HCT116 (cell line): Measurements from ENCODE around the gene LRP2. TPM values are rescaled to one million over a fixed set of nuclear protein-coding genes. Genes with fewer than 3 reads are reported as not detected.

Source experiments
- ATAC-seq: fragments of 200-7000 bp; cut with Tn5 transposase; 2 replicates; pipeline ENCODE4 v1.9.1; 2020; ENCODE audit warnings: mild to moderate bottlenecking, moderate library complexity
- BruUV-seq: library from RNA; stranded (reverse); fragments of 400-500 nt; replicated peaks from 2 replicates; lab custom pipeline; 2021; lab: Mats Ljungman, UMichigan
- CTCF ChIA-PET: fragments of 300-600 bp; sonication (Branson Sonifier 250); formaldehyde crosslinking; loops from one replicate; lab custom pipeline; 2021; ENCODE audit warnings: antibody characterized with exemption; lab: Charles Lee
- POLR2A ChIA-PET: fragments of 300-600, 350-600 bp; sonication (Branson Sonifier 250); formaldehyde crosslinking; loops from one replicate; lab custom pipeline; 2021; ENCODE audit warnings: antibody characterized with exemption; lab: Charles Lee
- RAD21 ChIA-PET, 2 experiments: fragments of 300-600 bp; sonication (Branson Sonifier 250); formaldehyde crosslinking; loops; one replicate each; lab custom pipeline; 2023; ENCODE audit warnings: low total read pairs in 2 of 2; ENCODE audit not compliant: uncharacterized antibody in 2 of 2, unreplicated experiment in 2 of 2, low non-redundant PET in 1 of 2; lab: Charles Lee
- DNase-seq: peaks from one replicate; pipeline ENCODE4 v3.0.0-alpha.2; 2010; ENCODE audit warnings: low read depth, low spot score
- H2AFZ ChIP-seq: fragments of 200-600 bp; shearing (Covaris generic), sonication (generic); 2 replicates; pipeline ENCODE4 v1.6.1; 2017; ENCODE audit warnings: low read depth, mixed run types, mixed read lengths, antibody characterized with exemption, low read length; ENCODE audit not compliant: poor library complexity, severe bottlenecking
- H3K27ac ChIP-seq: 2 replicates; pipeline ENCODE4 v1.5.1; 2012; ENCODE audit warnings: low read depth, low read length
- H3K27me3 ChIP-seq: fragments of 200-600 bp; sonication (generic); 2 replicates; pipeline ENCODE4 v1.6.1; 2016; ENCODE audit warnings: mixed run types, low read length, mixed read lengths; ENCODE audit not compliant: insufficient read depth
- H3K36me3 ChIP-seq, 2 experiments: fragments of 200-500 bp in 1 of 2; fragments of 200-600 bp in 1 of 2; sonication (Bioruptor generic) in 1 of 2; sonication (generic) in 1 of 2; 2 replicates each; pipeline versions ENCODE4 v1.5.1 to v1.6.1; 2014 to 2016; ENCODE audit warnings: low read length in 2 of 2, inconsistent platforms in 1 of 2, mixed read lengths in 1 of 2, mixed run types in 1 of 2; ENCODE audit not compliant: insufficient read depth in 2 of 2, control insufficient read depth in 1 of 2
- H3K4me1 ChIP-seq, 2 experiments: fragments of 200-600 bp in 1 of 2; sonication (generic) in 1 of 2; 2 replicates each; pipeline versions ENCODE4 v1.5.1 to v1.6.1; 2012 to 2017; ENCODE audit warnings: low read length in 2 of 2, inconsistent platforms in 1 of 2, mild to moderate bottlenecking in 1 of 2, mixed read lengths in 1 of 2, mixed run types in 1 of 2, moderate library complexity in 1 of 2; ENCODE audit not compliant: insufficient read depth in 2 of 2, control insufficient read depth in 1 of 2
- H3K4me2 ChIP-seq: fragments of 200-600 bp; sonication (generic); 2 replicates; pipeline ENCODE4 v1.6.1; 2017; ENCODE audit warnings: mixed run types, low read length, mixed read lengths
- H3K4me3 ChIP-seq, 2 experiments: fragments of 200-600 bp in 1 of 2; sonication (generic) in 1 of 2; replicated peaks in 1 of 2; 2 replicates each; pipeline ENCODE4 v1.5.1; 2011 to 2016; ENCODE audit warnings: low read length in 2 of 2, control low read depth in 1 of 2, low read depth in 1 of 2, mild to moderate bottlenecking in 1 of 2, mixed read lengths in 1 of 2, mixed run types in 1 of 2
- H3K79me2 ChIP-seq: fragments of 200-600 bp; sonication (generic); 2 replicates; pipeline ENCODE4 v1.6.1; 2017; ENCODE audit warnings: mild to moderate bottlenecking, mixed run types, low read length, moderate library complexity, mixed read lengths; ENCODE audit not compliant: insufficient read depth
- H3K9ac ChIP-seq: fragments of 200-600 bp; sonication (generic); 2 replicates; pipeline ENCODE4 v1.6.1; 2016; ENCODE audit warnings: low read length, mixed read lengths
- H3K9me2 ChIP-seq: fragments of 200-600 bp; sonication (generic), shearing (Covaris generic); 2 replicates; pipeline ENCODE4 v1.6.1; 2017; ENCODE audit warnings: mixed run types, mild to moderate bottlenecking, moderate library complexity; ENCODE audit not compliant: insufficient read depth
- H3K9me3 ChIP-seq, 2 experiments: fragments of 200-500 bp in 1 of 2; fragments of 200-600 bp in 1 of 2; sonication (Bioruptor generic) in 1 of 2; sonication (generic) in 1 of 2; 2 replicates each; pipeline ENCODE4 v1.6.1; 2014 to 2017; ENCODE audit warnings: low read length in 2 of 2, mixed read lengths in 2 of 2, inconsistent platforms in 1 of 2, low read depth in 1 of 2, mild to moderate bottlenecking in 1 of 2, mixed run types in 1 of 2, moderate library complexity in 1 of 2; ENCODE audit not compliant: control insufficient read depth in 1 of 2, insufficient read depth in 1 of 2
- H4K20me1 ChIP-seq: fragments of 200-600 bp; sonication (generic), shearing (Covaris generic); 2 replicates; pipeline ENCODE4 v1.6.1; 2017; ENCODE audit warnings: mixed run types, mild to moderate bottlenecking, moderate library complexity; ENCODE audit not compliant: insufficient read depth
- CEBPB ChIP-seq: IDR thresholded peaks from 2 replicates; pipeline ENCODE4 v1.6.1; 2012; ENCODE audit warnings: low read depth
- CTCF ChIP-seq, 3 experiments: fragments of 200-600 bp in 1 of 3; sonication (generic) in 1 of 3; IDR thresholded peaks in 2 of 3; conservative IDR thresholded peaks in 1 of 3; 2 replicates each; pipeline ENCODE4 v1.5.1; 2012 to 2017; ENCODE audit warnings: low read depth in 2 of 3, low read length in 2 of 3, antibody characterized with exemption in 1 of 3, borderline replicate concordance in 1 of 3, control low read depth in 1 of 3, mild to moderate bottlenecking in 1 of 3, mixed read lengths in 1 of 3, mixed run types in 1 of 3, moderate library complexity in 1 of 3; ENCODE audit not compliant: insufficient read depth in 1 of 3
- EGR1 ChIP-seq: IDR thresholded peaks from 2 replicates; pipeline ENCODE4 v1.6.1; 2012; ENCODE audit warnings: low read depth
- ELF1 ChIP-seq: IDR thresholded peaks from 2 replicates; pipeline ENCODE4 v1.6.1; 2012; ENCODE audit warnings: low read depth, borderline replicate concordance
- EZH2phosphoT487 ChIP-seq: fragments of 200-600 bp; IDR thresholded peaks from 2 replicates; pipeline ENCODE4 v1.6.1; 2018; ENCODE audit warnings: antibody characterized with exemption, borderline replicate concordance
- JUND ChIP-seq: IDR thresholded peaks from 2 replicates; pipeline ENCODE4 v1.6.1; 2012
- POLR2AphosphoS5 ChIP-seq: IDR thresholded peaks from 2 replicates; pipeline ENCODE4 v1.6.1; 2011; ENCODE audit warnings: mild to moderate bottlenecking, low read depth, low read length, moderate library complexity
- RAD21 ChIP-seq: IDR thresholded peaks from 2 replicates; pipeline ENCODE4 v1.6.1; 2012; ENCODE audit warnings: low read depth, mild to moderate bottlenecking
- REST ChIP-seq: IDR thresholded peaks from 2 replicates; pipeline ENCODE4 v1.6.1; 2012; ENCODE audit warnings: low read depth
- SIN3A ChIP-seq: IDR thresholded peaks from 2 replicates; pipeline ENCODE4 v1.6.1; 2012; ENCODE audit warnings: low read depth
- SRF ChIP-seq: IDR thresholded peaks from 2 replicates; pipeline ENCODE4 v1.6.1; 2012; ENCODE audit warnings: low read depth
- TCF7L2 ChIP-seq: IDR thresholded peaks from 2 replicates; pipeline ENCODE4 v1.7.0; 2011; ENCODE audit warnings: borderline replicate concordance, inconsistent platforms; ENCODE audit not compliant: insufficient read depth, insufficient read length; ENCODE audit errors: extremely low read depth
- YY1 ChIP-seq: IDR thresholded peaks from 2 replicates; pipeline ENCODE4 v1.6.1; 2011; ENCODE audit warnings: low read length, low read depth, moderate library complexity, mild to moderate bottlenecking; ENCODE audit not compliant: insufficient replicate concordance; ENCODE audit errors: extremely low read depth
- ZBTB33 ChIP-seq: IDR thresholded peaks from 2 replicates; pipeline ENCODE4 v1.6.1; 2011; ENCODE audit warnings: mild to moderate bottlenecking, low read length, moderate library complexity; ENCODE audit not compliant: insufficient replicate concordance; ENCODE audit errors: extremely low read depth
- ZNF274 ChIP-seq: fragments of 200-500 bp; sonication (Bioruptor generic); IDR thresholded peaks from 2 replicates; pipeline ENCODE4 v1.6.1; 2014; ENCODE audit warnings: mild to moderate bottlenecking, low read depth, low read length, inconsistent platforms
- intact Hi-C: fragments of 100-400 bp; cut with micrococcal nuclease; formaldehyde crosslinking; loops from 2 replicates; pipeline ENCODE4 v1.10.0; 2022
- total RNA-seq: library from RNA; stranded (reverse); gene quantifications from one replicate; pipeline ENCODE4 v1.2.1, GENCODE V29; 2021; ENCODE audit not compliant: unreplicated experiment

LRP2 gene
- total RNA-seq, 1 experiment from 2014 or later, result 0.20 TPM

GRCh38 chr2:169090133-169090820, 272.1 kb downstream of the LRP2 start:
- no peak for ATAC-seq
- H3K4me1 ChIP-seq, result peaks cover 16 to 22% of the 10 kb centered on the region in 2 experiments; a peak in 3 of 4 replicates
- no peaks in the 10 kb centered on the region for H3K9me3 ChIP-seq
- H3K4me2 ChIP-seq, result no peak overlapping the region
- H3K4me3 ChIP-seq, result no peak overlapping the region
- H3K79me2 ChIP-seq, result no peaks in the 10 kb centered on the region
- H3K9ac ChIP-seq, result no peak overlapping the region
- ChIA-PET POLR2A (no interaction called here), RAD21 (no interaction called here), CTCF (no interaction called here)
- no peak overlapping the region for H2AFZ ChIP-seq
- H3K27me3 ChIP-seq, result peaks cover 5% of the 10 kb centered on the region; the same call in 1 of the 2 replicates
- no peak for DNase-seq
- TF ChIP-seq CEBPB (no peak), ZBTB33 (no peak), ZNF274 (no peak), RAD21 (no peak), SIN3A (no peak), TCF7L2 (no peak), ELF1 (no peak), EZH2phosphoT487 (no peak), JUND (no peak), EGR1 (no peak), CTCF (IDR thresholded peaks at IDR 0.05 in 2 of 3, conservative IDR thresholded peaks at IDR 0.05 in 1 of 3; ENCODE audit: borderline replicate concordance in 1 of 3, insufficient read depth in 1 of 3, low read depth in 2 of 3, low read length in 2 of 3) (no peak), SRF (no peak), POLR2AphosphoS5 (no peak), REST (no peak), YY1 (no peak)
- H4K20me1 ChIP-seq, result no peaks in the 10 kb centered on the region
- intact Hi-C loops, result no loop called here
- H3K9me2 ChIP-seq, result no peaks in the 10 kb centered on the region
- no peaks in the 10 kb centered on the region for H3K36me3 ChIP-seq
- no TSS peak for BruUV-seq
- H3K27ac ChIP-seq, result no peak overlapping the region
